HG03457 (cell line): Measurements from ENCODE around the gene PCBP3.
"Not testable (repeated sequence)": the region's sequence is repeated elsewhere in the genome, so short reads cannot be mapped to it uniquely, and the experiment has no call there.

ENCODE experiments used
- ATAC-seq: cut with Tn5 transposase; IDR thresholded peaks from one replicate; pipeline ENCODE4 v1.9.1; 2021; ENCODE audit warnings: moderate number of reproducible peaks; ENCODE audit not compliant: unreplicated experiment

PCBP3 gene

GRCh38 chr21:45887120-45887611 is 243.6 kb downstream of the PCBP3 start:
- ATAC-seq = no peak

DNA sequence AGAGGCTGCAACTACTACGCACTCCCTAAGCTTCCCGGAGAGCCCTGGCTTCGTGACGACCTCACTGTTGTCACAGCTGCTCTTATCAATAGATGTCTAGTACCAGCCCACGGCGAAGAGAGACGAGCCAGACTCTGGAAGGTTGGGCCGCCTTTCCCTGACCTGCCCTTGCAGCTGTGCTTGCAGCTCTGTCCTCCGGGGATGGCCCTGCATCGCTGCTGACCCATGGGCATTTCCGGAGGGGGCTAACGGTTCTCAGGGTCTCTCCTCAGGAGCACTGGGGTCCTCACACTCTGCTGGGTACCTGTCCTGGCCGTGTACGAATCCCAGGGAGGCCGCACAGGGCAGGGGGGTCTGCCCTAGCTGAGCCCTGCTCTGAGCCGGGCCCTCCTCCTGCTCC is 244.3 kb downstream of the PCBP3 start:
- no peak for ATAC-seq

DNA sequence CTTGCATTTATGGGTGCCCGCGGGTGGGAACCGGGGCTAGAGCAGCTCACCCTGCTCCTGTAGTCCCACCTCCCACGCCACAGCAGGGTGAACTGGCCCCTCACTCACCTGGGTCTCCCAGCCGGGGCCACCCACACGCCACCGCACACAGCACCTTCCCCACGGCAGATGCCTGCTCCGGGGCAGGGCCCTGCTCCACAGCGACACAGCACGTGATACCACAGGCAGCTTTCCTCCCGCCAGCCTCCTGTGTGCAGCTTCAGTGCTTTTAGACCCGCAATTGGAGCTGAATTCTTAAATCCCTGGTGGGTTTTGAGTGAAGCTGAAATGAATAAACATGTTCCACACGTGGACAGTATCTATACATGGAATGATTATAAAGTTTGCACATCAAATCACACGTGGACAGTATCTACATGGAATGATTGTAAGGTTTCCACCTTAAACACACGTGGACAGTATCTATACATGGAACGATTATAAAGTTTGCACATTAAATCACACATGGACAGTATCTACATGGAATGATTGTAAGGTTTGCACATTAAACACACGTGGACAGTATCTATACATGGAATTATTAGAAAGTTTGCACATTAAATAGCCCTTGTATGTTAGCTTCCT is 245.0 kb downstream of the PCBP3 start:
- no peak for ATAC-seq

GRCh38 chr21:45889256-45889655 is 245.7 kb downstream of the PCBP3 start:
- ATAC-seq = no peak

DNA sequence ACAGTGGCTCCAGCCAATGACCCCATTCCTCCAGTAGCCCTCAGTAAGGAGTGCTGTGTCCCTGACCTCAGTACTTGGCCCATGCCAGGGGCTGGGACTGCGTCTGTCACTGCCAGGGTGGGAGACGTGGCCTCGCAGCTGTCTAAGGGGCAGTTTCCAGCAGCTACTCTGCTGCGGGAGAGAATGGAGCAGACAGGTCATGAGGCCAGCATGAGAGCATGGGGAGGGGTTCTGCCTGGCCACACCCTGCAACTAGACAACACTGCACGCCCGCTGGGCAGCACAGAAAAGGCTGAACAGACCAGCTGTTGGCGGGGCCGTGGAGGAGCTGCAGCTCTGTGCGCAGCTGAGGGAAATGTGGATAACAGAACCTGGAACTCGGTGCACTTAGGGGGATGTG is 246.4 kb downstream of the PCBP3 start:
- no peak for ATAC-seq

- ATAC-seq = no peak
Observed at GRCh38 chr21:45891388-45892155, 248.0 kb downstream of the PCBP3 start.

GRCh38 chr21:45892156-45892915 is 248.8 kb downstream of the PCBP3 start:
- no peak for ATAC-seq

DNA sequence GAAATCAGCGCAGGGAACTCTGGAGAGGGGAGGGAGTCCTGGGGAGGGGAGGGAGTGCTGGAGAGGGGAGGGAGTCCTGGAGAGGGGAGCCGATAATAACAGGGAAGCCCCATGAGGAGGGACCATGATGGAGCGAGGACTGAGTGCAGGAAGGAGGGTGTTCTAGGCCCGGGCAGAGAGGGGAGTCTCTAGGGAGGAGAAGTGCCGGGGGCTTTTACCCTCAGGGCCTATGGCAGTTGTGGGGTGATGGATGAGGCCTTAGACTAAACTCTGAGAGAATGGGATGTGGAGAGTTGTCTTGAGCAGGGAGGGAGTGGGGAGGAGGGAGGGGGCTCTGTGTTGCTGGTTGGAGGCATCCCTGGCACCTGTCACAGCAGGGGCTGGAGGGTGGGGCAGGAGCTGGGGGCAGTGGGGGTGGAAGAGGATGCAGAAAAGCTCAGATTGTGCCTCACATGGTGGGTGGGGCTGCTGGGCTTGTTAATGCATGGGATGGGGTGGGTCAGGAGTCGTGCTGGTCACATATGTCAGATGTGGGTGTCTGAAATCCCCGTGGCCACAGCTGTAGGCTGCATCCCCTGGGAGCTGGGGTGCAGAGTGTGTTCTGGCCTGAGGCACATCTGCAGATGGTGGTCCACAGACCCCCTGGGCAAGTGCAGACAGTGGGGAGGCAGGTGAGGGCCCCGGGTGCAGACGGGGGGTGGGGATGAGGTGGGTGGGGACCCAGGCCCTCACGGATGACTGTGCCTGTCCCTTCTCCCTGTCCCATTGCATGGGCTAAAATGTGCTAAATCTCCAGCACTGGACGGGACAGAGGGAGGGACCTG is 249.6 kb downstream of the PCBP3 start:
- ATAC-seq = no peak

- no peak for ATAC-seq
Observed at GRCh38 chr21:45893740-45894449, 250.4 kb downstream of the PCBP3 start.

GRCh38 chr21:45894450-45894825 is 250.9 kb downstream of the PCBP3 start:
- ATAC-seq = no peak

DNA sequence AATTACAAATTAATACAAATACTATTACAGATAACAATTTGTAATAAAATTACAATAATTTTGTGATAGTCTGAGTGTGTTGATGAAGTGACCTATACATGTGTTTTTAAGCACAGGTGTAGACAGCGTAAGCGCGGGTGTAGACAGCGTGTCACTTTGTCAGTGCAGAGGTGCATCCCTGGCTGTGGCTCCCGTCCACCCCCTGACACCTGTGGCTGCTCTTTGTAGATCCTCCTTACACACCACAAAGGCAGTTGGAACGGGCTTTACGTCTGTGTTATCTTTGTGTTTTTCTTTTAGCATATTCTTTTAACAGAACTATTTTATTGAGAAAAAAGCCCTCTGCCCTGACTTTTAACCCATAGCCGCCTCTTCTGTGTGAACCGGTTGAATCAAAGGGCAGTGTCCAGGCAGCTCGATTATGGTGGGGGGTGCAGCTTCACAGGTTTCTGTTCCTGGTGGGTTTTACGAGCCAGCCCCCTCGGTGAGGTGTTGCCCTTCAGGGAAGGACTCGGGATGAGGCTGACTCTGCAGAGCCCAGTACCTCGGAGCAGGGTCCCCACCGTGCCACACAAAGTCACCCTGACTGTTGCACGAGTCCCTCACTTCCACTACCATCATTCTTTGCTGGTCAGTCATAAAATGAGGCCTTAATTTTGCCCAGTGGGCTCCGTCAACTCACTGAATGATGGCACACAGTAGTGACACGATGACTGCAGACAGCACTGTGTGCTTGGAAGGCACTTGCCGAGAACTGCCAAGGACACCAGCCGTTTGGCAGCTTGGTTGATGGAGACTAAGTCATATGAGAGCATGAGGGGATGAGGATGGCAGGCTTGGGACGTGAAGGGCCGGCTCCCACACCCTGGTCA is 251.6 kb downstream of the PCBP3 start:
- no peak for ATAC-seq

- ATAC-seq = no peak
Observed at GRCh38 chr21:45895778-45896370, 252.3 kb downstream of the PCBP3 start.

GRCh38 chr21:45896431-45896830 is 252.9 kb downstream of the PCBP3 start:
- not testable (repeated sequence) for ATAC-seq

- ATAC-seq = no peak
Observed at GRCh38 chr21:45897191-45898027, 253.9 kb downstream of the PCBP3 start.

DNA sequence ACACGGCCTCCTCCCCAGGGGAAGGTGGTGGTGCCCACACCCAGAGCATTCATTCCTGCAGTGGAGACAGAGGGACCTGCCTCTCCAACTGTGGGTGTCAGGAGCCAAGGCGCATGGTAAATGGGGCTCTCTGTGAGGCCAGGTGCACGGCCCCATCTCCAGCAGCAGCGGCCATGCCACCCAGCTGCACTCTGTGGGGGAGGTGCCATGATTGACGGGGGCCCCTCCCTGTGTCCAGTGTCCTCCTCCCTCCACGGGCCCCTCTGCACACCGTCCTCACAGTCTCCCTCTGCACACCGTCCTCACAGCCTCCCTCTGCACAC is 254.5 kb downstream of the PCBP3 start:
- ATAC-seq = no peak

DNA sequence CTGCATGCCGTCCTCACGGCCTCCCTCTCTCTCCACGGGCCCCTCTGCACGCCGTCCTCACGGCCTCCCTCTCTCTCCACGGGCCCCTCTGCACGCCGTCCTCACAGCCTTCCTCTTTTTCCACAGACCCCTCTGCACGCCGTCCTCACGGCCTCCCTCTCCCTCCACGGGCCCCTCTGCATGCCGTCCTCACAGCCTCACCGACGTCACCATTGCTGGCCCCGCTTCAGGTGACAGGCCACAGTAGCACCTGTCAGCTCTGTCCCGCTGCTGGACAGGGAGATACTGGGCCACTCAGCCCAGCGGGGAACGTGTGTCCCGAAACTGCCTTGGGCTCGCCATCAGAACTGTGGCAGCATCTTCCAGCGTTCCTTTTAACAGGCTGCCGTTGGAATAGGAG is 255.3 kb downstream of the PCBP3 start:
- ATAC-seq = no peak

GRCh38 chr21:45899317-45900033 is 255.9 kb downstream of the PCBP3 start:
- no peak for ATAC-seq
